RWPE2 (cell line): ENCODE data around the gene CYRIA.

ENCODE experiments used
- ATAC-seq: fragments of 200-7000 bp; cut with Tn5 transposase; 3 replicates; pipeline ENCODE4 v1.9.1; 2021; ENCODE audit warnings: low read depth
- DNase-seq: peaks from one replicate; pipeline ENCODE4 v3.0.0-alpha.2; 2020; ENCODE audit warnings: low spot score
- H3K27ac ChIP-seq: fragments of 450-650 bp; 2 replicates; pipeline ENCODE4 v1.5.1; 2017; ENCODE audit warnings: mild to moderate bottlenecking; ENCODE audit not compliant: poor library complexity, severe bottlenecking
- H3K27me3 ChIP-seq: fragments of 250-450 bp; sonication (Bioruptor Pico); 2 replicates; pipeline ENCODE4 v1.5.1; 2021; ENCODE audit warnings: mild to moderate bottlenecking, moderate library complexity; ENCODE audit not compliant: insufficient read depth, poor library complexity, severe bottlenecking
- H3K36me3 ChIP-seq: fragments of 250-450 bp; sonication (Bioruptor Pico); 2 replicates; pipeline ENCODE4 v1.5.1; 2020; ENCODE audit warnings: low read depth, mild to moderate bottlenecking, moderate library complexity
- H3K4me1 ChIP-seq: fragments of 250-450 bp; sonication (Bioruptor Pico); 2 replicates; pipeline ENCODE4 v1.5.1; 2021; ENCODE audit warnings: mild to moderate bottlenecking, moderate library complexity; ENCODE audit not compliant: insufficient read depth, poor library complexity, severe bottlenecking
- H3K4me3 ChIP-seq: fragments of 250-450 bp; sonication (Bioruptor Pico); 2 replicates; pipeline ENCODE4 v1.5.1; 2021; ENCODE audit warnings: mild to moderate bottlenecking, moderate library complexity; ENCODE audit not compliant: severe bottlenecking
- H3K9me3 ChIP-seq: fragments of 250-450 bp; sonication (Bioruptor Pico); 2 replicates; pipeline ENCODE4 v1.5.1; 2021; ENCODE audit warnings: mild to moderate bottlenecking, moderate library complexity; ENCODE audit not compliant: severe bottlenecking
- CTCF ChIP-seq: fragments of 450-650 bp; IDR thresholded peaks from one replicate; pipeline ENCODE4 v1.5.1; 2017; ENCODE audit warnings: mild to moderate bottlenecking, moderate library complexity; ENCODE audit not compliant: poor library complexity, severe bottlenecking

Gene CYRIA

GRCh38 chr2:16700551-16701259 lies 35.1 kb upstream of the CYRIA start:
- Histone ChIP-seq H3K27ac (no peak overlapping the region), H3K4me3 (no peak overlapping the region), H3K27me3 (no peaks in the 10 kb centered on the region), H3K4me1 (no peaks in the 10 kb centered on the region), H3K9me3 (no peaks in the 10 kb centered on the region), H3K36me3 (no peaks in the 10 kb centered on the region)
- no peak for ATAC-seq
- no peak for TF ChIP-seq CTCF
- no peak for DNase-seq

GRCh38 chr2:16693854-16694253 lies 28.2 kb upstream of the CYRIA start:
- Histone ChIP-seq H3K27ac (no peak overlapping the region), H3K4me1 (no peaks in the 10 kb centered on the region), H3K27me3 (peaks cover 6% of the 10 kb centered on the region), H3K4me3 (no peak overlapping the region), H3K9me3 (no peaks in the 10 kb centered on the region), H3K36me3 (no peaks in the 10 kb centered on the region)
- ATAC-seq = no peak
- TF ChIP-seq CTCF = no peak
- DNase-seq = no peak

- Histone ChIP-seq H3K27ac (no peak overlapping the region), H3K9me3 (no peaks in the 10 kb centered on the region), H3K36me3 (no peaks in the 10 kb centered on the region), H3K4me3 (no peak overlapping the region), H3K4me1 (no peaks in the 10 kb centered on the region), H3K27me3 (peaks cover 6% of the 10 kb centered on the region)
- ATAC-seq = no peak
- TF ChIP-seq CTCF = no peak
- no peak for DNase-seq
Measured at GRCh38 chr2:16691261-16691660, 25.6 kb upstream of the CYRIA start.

GRCh38 chr2:16687955-16688354 lies 22.3 kb upstream of the CYRIA start:
- Histone ChIP-seq H3K36me3 (no peaks in the 10 kb centered on the region), H3K27me3 (no peaks in the 10 kb centered on the region), H3K9me3 (no peaks in the 10 kb centered on the region), H3K4me1 (no peaks in the 10 kb centered on the region), H3K4me3 (no peak overlapping the region), H3K27ac (no peak overlapping the region)
- DNase-seq = no peak
- TF ChIP-seq CTCF = no peak
- ATAC-seq = no peak

GRCh38 chr2:16687222-16687621 lies 21.6 kb upstream of the CYRIA start:
- Histone ChIP-seq H3K4me1 (no peaks in the 10 kb centered on the region), H3K27ac (no peak overlapping the region), H3K27me3 (no peaks in the 10 kb centered on the region), H3K9me3 (no peaks in the 10 kb centered on the region), H3K36me3 (no peaks in the 10 kb centered on the region), H3K4me3 (no peak overlapping the region)
- DNase-seq = no peak
- no peak for TF ChIP-seq CTCF
- ATAC-seq = no peak
